ENCODE data around the gene FAM174C. TPM values are rescaled to one million over a fixed set of nuclear protein-coding genes. Genes with fewer than 3 reads are reported as not detected.

The FAM174C gene
- total and polyA plus RNA-seq, 2 donors: 29.2 to 62.2 TPM

DNA sequence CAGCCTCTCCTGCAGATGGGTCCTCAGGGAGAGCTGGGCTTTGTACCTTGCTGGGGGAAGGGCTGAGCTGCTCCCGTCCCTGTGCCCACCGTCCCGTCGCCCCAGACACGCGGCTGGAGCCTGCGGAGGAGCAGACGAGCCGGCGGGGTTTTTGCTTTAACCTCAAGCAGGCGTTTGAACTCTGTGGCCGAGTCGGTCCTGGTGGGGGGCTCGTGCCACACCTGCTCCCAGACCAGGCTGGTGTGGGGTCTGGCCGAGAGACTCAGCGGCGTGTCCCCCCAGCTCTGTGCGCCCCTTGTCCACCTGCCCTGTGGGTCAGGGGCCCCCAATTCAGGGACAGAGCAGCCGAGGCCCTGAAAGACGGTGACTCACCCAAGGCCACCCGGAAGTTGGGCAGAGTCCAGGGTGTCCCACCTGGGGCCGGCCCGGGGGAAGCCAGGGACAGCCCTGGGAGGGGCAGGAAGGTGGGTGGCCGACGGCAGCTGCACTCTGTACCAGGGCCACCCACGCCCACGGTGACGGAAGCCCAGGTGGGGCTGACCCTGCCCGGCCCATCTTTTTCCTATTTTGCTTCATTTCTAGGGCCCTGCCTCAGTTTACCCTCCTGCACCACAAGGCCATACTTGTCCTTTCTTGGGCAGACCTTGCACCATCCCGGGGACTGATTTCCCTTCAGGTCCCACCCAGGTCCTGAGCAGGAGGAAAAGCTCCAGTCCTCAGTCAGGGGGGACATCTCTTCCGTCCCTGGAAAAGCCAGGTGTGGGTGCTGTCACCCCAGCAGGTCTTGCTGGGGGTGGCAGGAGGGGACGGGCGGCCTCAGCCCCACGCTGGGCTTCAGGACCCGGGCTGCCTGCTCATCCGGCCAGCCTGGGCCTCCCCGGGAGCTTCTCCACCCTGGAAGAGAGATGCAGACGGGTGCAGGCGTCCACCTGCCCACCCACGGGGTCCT, 15.6 kb downstream of the FAM174C start:
- Histone ChIP-seq H3K4me1 (ENCODE audit: control insufficient read depth in 2 of 2, insufficient read depth in 2 of 2, low read length in 2 of 2) (no peaks in the 10 kb centered on the region), H3K9me3 (ENCODE audit: control insufficient read depth in 2 of 2, insufficient read depth in 1 of 2, low read length in 1 of 2) (peaks cover 0 to 3% of the 10 kb centered on the region in 2 donors), H3K27me3 (ENCODE audit: control insufficient read depth in 2 of 2, insufficient read depth in 1 of 2, low read length in 1 of 2) (peaks cover 51 to 96% of the 10 kb centered on the region in 2 donors), H3K4me3 (ENCODE audit: low read length in 2 of 2) (no peak overlapping the region), H3K36me3 (ENCODE audit: control insufficient read depth in 2 of 2, insufficient read depth in 2 of 2, low read length in 1 of 2) (no peaks in the 10 kb centered on the region), H3K27ac (ENCODE audit: low read depth in 1 of 2, low read length in 1 of 2) (no peak overlapping the region)
- DNase-seq (ENCODE audit: low read depth in 6 of 9, low spot score in 9 of 9): no peak
- whole genome bisulfite sequencing: 84% methylated on average over 40 of the region's 40 CpGs

GRCh38 chr19:1291761-1292418, 16.6 kb downstream of the FAM174C start:
- Histone ChIP-seq H3K27ac (ENCODE audit: low read depth in 1 of 2, low read length in 1 of 2) (no peak overlapping the region), H3K4me3 (ENCODE audit: low read length in 2 of 2) (no peak overlapping the region), H3K4me1 (ENCODE audit: control insufficient read depth in 2 of 2, insufficient read depth in 2 of 2, low read length in 2 of 2) (no peaks in the 10 kb centered on the region), H3K9me3 (ENCODE audit: control insufficient read depth in 2 of 2, insufficient read depth in 1 of 2, low read length in 1 of 2) (no peaks in the 10 kb centered on the region), H3K36me3 (ENCODE audit: control insufficient read depth in 2 of 2, insufficient read depth in 2 of 2, low read length in 1 of 2) (no peaks in the 10 kb centered on the region), H3K27me3 (ENCODE audit: control insufficient read depth in 2 of 2, insufficient read depth in 1 of 2, low read length in 1 of 2) (peaks cover 44 to 99% of the 10 kb centered on the region in 2 donors)
- WGBS: 78% methylated on average over 25 of the region's 25 CpGs
- DNase-seq (ENCODE audit: low read depth in 6 of 9, low spot score in 9 of 9): no peak

DNA sequence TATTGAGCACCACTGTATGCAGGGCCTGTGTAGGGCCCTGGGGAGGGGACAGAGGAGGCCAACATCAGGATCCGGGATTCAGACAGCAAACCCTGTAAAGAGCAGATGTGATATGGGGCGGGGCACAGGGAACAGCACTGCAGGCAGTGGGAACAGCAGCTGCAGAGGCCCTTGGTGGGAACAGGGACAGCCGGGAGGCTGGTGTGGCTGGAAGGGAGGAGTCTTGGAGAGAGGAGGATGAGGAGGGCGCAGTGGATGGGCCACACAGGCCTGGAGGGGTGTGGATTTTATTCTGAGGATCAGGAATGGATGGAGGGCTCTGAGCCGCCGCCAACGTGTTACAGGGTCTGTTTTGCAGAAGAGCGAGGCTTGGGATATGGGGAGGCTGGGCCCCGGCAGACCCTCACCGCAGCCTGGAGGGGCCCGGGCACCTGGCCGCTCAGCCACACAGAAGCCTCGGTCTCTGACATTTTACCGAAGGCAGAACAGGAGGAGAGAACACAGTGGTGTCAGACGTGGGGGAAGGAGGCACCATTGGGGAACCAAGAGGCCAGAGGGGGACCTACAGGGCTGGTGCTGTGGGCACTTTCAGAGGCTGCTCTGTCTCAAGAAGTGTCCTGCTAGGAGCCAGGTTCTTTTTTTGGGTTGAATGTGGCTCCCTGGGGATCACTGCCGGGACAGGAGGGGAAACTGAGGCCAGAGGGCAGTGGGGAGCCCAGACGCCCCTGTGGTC, 17.3 kb downstream of the FAM174C start:
- H3K4me1 ChIP-seq (ENCODE audit: control insufficient read depth in 2 of 2, insufficient read depth in 2 of 2, low read length in 2 of 2): no peaks in the 10 kb centered on the region
- no peaks in the 10 kb centered on the region for H3K9me3 ChIP-seq (ENCODE audit: control insufficient read depth in 2 of 2, insufficient read depth in 1 of 2, low read length in 1 of 2)
- H3K4me3 ChIP-seq (ENCODE audit: low read length in 2 of 2): no peak overlapping the region
- 89% methylated on average over 17 of the region's 17 CpGs for WGBS
- no peak for DNase-seq (ENCODE audit: low read depth in 6 of 9, low spot score in 9 of 9)
- H3K27ac ChIP-seq (ENCODE audit: low read depth in 1 of 2, low read length in 1 of 2): no peak overlapping the region
- no peaks in the 10 kb centered on the region for H3K36me3 ChIP-seq (ENCODE audit: control insufficient read depth in 2 of 2, insufficient read depth in 2 of 2, low read length in 1 of 2)
- peaks cover 37 to 97% of the 10 kb centered on the region in 2 donors for H3K27me3 ChIP-seq (ENCODE audit: control insufficient read depth in 2 of 2, insufficient read depth in 1 of 2, low read length in 1 of 2)

DNA sequence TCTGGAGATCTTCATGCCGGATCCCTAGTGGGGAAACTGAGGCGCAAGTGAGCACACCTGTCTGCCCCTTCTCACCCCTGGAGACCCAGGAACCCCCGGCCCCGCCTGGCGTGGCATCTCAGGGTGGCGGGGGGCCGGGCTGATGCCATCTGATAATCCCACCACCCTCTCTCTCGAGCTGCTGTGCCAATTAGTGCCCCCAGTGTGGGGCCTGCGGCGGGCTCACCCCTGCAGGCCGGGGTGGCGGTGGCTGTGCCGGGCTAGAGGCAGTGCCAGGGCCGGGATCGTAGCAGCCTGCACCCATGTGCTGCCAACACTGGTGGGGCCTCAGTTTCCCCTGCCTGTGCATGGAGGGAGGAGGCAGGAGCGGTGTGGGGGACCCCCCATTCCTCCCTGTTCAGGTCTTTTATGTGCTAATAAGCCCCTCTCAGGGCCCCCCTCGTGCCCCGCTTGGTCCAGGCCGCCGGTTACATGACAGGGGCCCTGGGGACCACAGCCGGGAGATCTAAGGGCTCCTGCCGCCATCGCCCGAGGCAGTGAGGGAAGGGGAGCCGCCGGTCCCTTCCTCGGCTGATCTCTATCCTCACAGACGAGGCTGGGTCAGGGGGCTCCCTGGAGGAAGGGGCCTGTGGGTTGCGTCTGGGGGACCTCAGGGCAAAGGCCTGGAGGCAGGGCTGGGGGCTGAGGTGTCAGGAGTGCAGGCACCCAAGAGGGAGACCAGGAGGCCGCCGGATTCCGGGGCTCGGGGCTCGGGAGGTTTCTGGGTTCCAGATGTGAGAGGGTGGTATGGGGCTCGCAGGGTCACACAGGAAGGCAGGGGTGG, 18.7 kb downstream of the FAM174C start:
- Histone ChIP-seq H3K27ac (ENCODE audit: low read depth in 1 of 2, low read length in 1 of 2) (no peak overlapping the region), H3K27me3 (ENCODE audit: control insufficient read depth in 2 of 2, insufficient read depth in 1 of 2, low read length in 1 of 2) (peaks cover 24 to 91% of the 10 kb centered on the region in 2 donors), H3K9me3 (ENCODE audit: control insufficient read depth in 2 of 2, insufficient read depth in 1 of 2, low read length in 1 of 2) (no peaks in the 10 kb centered on the region), H3K36me3 (ENCODE audit: control insufficient read depth in 2 of 2, insufficient read depth in 2 of 2, low read length in 1 of 2) (no peaks in the 10 kb centered on the region), H3K4me3 (ENCODE audit: low read length in 2 of 2) (no peak overlapping the region), H3K4me1 (ENCODE audit: control insufficient read depth in 2 of 2, insufficient read depth in 2 of 2, low read length in 2 of 2) (no peaks in the 10 kb centered on the region)
- WGBS: 81% methylated on average over 35 of the region's 35 CpGs
- no peak for DNase-seq (ENCODE audit: low read depth in 6 of 9, low spot score in 9 of 9)

DNA sequence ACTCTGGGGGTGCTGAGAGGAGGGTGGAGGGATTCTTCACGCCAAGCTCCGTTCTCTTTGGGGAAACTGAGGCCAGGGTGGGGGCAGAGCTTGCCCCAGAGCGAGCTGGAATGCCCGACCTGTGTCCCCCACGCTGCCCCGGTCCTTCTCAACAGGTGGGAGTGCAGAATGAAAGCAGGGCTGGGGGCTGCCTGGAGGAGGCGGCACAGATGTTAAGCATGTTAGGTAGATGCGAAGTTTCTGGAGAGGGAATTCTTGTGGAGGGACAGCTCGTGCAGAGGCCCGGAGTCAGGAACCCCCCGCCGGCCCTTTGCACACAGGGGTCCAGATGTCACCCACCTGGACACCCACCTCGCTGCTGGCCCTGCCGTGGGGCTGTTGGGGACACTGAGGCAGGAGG, 19.4 kb downstream of the FAM174C start:
- DNase-seq (ENCODE audit: low read depth in 6 of 9, low spot score in 9 of 9): no peak
- Histone ChIP-seq H3K4me1 (ENCODE audit: control insufficient read depth in 2 of 2, insufficient read depth in 2 of 2, low read length in 2 of 2) (no peaks in the 10 kb centered on the region), H3K4me3 (ENCODE audit: low read length in 2 of 2) (no peak overlapping the region), H3K36me3 (ENCODE audit: control insufficient read depth in 2 of 2, insufficient read depth in 2 of 2, low read length in 1 of 2) (no peaks in the 10 kb centered on the region), H3K9me3 (ENCODE audit: control insufficient read depth in 2 of 2, insufficient read depth in 1 of 2, low read length in 1 of 2) (no peaks in the 10 kb centered on the region), H3K27me3 (ENCODE audit: control insufficient read depth in 2 of 2, insufficient read depth in 1 of 2, low read length in 1 of 2) (peaks cover 20 to 86% of the 10 kb centered on the region in 2 donors), H3K27ac (ENCODE audit: low read depth in 1 of 2, low read length in 1 of 2) (no peak overlapping the region)
- WGBS: 73% methylated on average over 14 of the region's 14 CpGs

- DNase-seq (ENCODE audit: low read depth in 6 of 9, low spot score in 9 of 9): no peak
- H3K4me3 ChIP-seq (ENCODE audit: low read length in 2 of 2): no peak overlapping the region
- H3K9me3 ChIP-seq (ENCODE audit: control insufficient read depth in 2 of 2, insufficient read depth in 1 of 2, low read length in 1 of 2): no peaks in the 10 kb centered on the region
- peaks cover 20 to 81% of the 10 kb centered on the region in 2 donors for H3K27me3 ChIP-seq (ENCODE audit: control insufficient read depth in 2 of 2, insufficient read depth in 1 of 2, low read length in 1 of 2)
- H3K36me3 ChIP-seq (ENCODE audit: control insufficient read depth in 2 of 2, insufficient read depth in 2 of 2, low read length in 1 of 2): no peaks in the 10 kb centered on the region
- H3K4me1 ChIP-seq (ENCODE audit: control insufficient read depth in 2 of 2, insufficient read depth in 2 of 2, low read length in 2 of 2): no peaks in the 10 kb centered on the region
- WGBS: 21% methylated on average over 82 of the region's 82 CpGs
- no peak overlapping the region for H3K27ac ChIP-seq (ENCODE audit: low read depth in 1 of 2, low read length in 1 of 2)
These were observed 20.1 kb downstream of the FAM174C start for GRCh38 chr19:1295169-1296012.

DNA sequence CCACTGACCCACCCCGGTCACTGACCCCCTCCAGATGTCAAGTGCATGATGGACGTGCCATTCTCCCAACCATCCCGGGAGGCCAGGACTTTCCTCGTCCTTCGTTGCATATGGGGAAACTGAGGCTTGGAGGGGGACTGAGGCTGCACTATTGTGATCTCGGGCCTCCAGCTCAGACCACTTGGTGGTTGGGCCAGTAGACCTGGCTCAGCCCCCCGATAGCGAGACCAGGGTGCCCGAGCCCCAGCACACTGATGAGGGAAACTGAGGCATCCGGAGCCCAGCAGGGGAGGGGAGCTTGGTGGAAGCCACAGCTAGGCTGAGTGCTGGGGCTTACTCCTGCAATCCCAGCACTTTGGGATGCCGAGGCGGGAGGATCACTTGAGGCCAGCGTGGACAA, 20.7 kb downstream of the FAM174C start:
- Histone ChIP-seq H3K27me3 (ENCODE audit: control insufficient read depth in 2 of 2, insufficient read depth in 1 of 2, low read length in 1 of 2) (peaks cover 20 to 76% of the 10 kb centered on the region in 2 donors), H3K4me3 (ENCODE audit: low read length in 2 of 2) (no peak overlapping the region)
- 93% methylated on average over 12 of the region's 13 CpGs for WGBS

More for the DNA sequence above, 20.7 kb downstream of the FAM174C start:
- Histone ChIP-seq H3K4me1 (ENCODE audit: control insufficient read depth in 2 of 2, insufficient read depth in 2 of 2, low read length in 2 of 2) (no peaks in the 10 kb centered on the region), H3K36me3 (ENCODE audit: control insufficient read depth in 2 of 2, insufficient read depth in 2 of 2, low read length in 1 of 2) (no peaks in the 10 kb centered on the region), H3K27ac (ENCODE audit: low read depth in 1 of 2, low read length in 1 of 2) (no peak overlapping the region), H3K9me3 (ENCODE audit: control insufficient read depth in 2 of 2, insufficient read depth in 1 of 2, low read length in 1 of 2) (no peaks in the 10 kb centered on the region)
- no peak for DNase-seq (ENCODE audit: low read depth in 6 of 9, low spot score in 9 of 9)
